Putamen (tissue), 1 donor: ENCODE data around the gene SERTAD1.

Source experiments
- DNase-seq: peaks from one replicate; pipeline ENCODE4 v3.0.0-alpha.2; 2016; ENCODE audit warnings: low spot score

The SERTAD1 gene

DNA sequence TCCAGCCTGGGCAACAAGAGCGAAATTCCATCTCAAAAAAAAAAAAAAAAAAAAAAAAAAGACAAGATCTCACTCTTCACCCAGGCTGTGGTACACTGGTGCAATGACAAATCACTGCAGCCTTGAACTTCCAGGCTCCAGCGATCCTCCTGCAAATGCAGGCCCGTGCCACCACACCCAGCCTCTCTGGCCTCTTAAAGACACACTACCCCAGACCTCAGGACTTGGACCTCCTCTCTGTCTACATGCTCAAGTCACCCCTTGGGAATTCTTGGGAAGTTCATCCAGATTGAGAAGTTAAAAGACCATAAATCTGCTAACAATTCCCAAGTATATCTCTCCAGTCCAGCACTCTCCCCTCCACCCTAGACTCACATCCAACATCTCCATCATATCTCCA lies 25.2 kb downstream of the SERTAD1 start:
- DNase-seq = no peak

DNA sequence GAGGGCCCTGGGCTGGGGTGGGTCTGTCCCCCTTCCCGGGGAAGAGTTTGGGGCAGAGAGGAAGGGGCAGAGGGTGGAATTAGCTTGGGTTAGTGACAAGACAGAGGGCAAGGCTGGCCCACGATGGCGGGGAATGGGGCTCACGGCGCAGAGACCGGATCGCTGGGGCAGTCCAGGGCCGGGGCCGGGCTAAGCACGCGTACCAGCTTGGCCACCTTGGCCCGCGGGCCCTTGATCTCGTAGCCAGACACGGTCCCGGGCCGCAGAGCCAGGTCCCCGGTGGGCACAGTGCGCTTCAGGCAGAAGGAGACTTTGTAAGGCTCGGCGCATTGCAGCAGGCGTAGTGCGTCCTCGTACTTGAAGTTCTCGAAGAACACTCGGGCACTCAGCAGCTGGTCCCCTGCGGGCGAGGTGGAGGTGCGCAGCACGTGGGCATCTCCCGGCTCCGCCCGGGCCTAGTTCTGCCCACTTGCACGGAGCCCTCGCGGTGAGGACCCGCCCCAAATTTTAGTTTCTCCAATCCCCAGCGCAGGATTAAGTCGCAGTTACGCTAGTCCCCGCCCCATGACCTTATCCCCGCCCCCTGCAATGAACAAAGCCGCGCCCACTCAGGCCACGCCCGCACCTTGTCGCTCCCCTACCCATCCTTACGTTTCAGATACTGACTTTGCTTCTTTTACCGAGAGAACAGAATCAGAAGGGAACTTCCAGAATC lies 27.2 kb downstream of the SERTAD1 start:
- DNase-seq = peak; percentile 34

DNA sequence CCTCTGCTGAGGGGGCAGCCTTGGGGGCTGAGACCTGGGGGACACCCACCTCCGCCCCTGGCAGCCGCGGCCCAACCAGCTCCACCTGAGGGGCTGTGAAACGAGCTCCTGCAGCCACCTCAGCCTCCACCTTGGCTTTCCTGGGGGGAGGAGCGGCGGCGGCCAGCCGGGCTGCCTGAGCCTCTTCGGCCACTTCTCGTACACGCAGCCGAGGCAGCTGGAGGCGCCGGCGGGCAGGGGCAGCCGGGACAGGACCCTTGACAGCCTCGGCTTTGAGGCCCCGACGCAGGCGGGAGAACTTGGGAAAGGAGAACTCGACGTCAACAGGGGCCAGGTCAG lies 28.3 kb downstream of the SERTAD1 start:
- no peak for DNase-seq

DNA sequence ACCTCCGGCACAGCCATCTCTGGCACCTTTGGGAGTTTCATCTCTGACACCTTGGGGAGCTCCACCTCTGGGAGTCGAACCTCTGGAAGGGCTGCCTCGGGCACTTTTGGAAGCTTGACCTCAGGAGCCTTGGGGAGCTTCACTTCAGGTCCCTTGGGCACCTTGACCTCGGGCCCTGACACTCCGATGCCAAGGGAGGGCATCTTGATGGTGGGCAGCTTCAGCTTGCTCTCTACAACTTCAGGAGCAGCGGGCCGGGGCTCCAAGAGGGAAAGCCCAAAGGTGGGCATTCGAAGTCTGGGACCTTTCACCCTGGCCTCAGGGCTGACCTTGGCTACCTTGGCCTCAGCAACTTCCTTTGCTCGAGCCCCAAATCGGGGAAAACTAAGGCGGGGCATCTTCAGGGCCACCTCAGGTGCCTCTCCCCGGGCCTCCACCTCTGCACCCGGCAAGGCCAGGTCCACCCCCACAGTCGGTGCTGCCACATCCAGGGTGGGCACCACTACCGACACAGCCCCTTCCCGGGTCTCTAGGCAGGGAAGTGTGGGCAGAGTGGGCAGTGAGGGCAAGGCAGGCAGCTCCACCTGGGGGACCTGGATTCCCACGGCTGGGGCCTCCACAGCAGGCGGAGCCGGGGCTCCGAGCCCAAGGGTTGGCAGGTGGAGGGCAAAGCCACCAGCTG lies 28.8 kb downstream of the SERTAD1 start:
- DNase-seq = no peak

DNA sequence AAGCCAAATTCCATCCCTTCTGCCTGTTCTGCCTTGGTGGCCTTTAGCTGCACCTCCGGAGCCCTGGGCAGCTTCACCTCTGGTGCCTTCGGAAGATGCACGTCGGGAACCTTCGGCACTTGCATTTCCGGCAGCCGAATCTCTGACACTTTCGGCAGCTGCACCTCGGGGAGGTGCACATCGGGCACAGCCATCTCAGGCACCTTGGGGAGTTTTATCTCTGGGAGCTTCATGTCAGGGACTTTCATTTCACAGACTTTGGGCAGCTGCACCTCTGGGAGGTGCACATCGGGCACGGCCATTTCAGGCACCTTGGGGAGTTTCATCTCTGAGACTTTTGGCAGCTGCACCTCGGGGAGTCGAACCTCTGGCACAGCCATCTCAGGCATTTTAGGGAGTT lies 29.8 kb downstream of the SERTAD1 start:
- DNase-seq = no peak

DNA sequence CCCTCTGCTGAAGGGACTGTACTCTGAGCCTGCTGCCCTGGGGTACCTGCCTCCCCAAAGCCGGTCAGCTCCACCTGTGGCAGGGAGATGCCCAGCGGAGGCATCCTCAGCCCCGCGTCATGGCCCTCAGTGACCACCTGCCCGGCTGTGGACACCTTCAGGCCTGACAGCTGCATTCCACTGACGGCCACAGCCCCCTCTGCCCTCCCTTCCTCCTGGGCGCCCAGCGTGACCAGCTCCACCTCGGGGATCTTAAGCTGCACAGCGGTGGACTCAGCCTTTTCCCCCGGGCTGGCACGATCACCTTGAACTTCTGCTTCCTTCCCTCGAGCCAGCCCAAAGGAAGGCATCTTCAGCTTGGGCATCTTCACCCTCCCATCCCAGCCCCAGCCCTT lies 31.0 kb downstream of the SERTAD1 start:
- no peak for DNase-seq

DNA sequence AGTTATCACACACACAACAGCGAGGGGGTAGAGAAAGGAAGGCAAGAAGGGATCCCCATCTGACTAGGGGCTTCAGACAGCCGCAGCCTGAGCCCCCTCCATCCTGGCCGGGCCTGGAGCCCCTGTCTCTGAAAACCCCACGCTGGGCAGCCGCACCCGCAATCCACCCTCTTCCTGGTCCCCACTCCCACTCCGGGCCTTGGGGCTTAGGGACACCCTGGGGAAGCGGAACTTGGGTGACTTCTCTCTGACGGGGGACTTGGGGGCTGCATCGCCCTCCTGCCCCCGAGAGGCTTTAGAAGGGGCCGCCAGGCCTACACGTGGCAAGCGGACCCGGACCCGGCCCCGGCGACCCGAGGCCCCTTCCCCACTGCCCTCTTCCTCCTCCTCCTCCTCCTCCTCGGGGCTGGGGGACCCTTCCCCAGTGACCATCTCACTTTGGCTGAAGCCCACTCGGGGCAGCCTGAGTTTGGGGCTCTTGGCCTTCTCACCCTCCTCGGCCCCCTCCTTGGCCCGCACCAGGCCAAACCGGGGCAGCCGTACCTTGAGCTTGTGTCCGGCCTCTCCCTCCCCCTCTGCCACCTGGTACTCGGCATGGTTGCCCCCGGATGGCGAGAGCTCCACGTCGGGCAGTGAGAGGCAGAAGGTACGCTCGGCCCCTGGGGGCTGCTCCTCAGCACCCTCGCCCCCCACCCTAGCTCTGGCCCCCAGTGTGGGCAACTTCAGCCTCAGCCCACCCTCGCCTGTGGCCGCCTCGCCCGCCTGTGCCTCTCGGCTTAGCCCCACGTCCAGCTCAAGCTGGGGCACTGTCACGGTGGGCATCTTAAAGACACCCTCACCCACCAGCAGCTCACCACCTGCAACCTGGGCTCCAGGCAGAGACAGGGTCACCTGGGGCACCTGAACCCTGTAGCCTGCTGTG lies 31.6 kb downstream of the SERTAD1 start:
- no peak for DNase-seq

DNA sequence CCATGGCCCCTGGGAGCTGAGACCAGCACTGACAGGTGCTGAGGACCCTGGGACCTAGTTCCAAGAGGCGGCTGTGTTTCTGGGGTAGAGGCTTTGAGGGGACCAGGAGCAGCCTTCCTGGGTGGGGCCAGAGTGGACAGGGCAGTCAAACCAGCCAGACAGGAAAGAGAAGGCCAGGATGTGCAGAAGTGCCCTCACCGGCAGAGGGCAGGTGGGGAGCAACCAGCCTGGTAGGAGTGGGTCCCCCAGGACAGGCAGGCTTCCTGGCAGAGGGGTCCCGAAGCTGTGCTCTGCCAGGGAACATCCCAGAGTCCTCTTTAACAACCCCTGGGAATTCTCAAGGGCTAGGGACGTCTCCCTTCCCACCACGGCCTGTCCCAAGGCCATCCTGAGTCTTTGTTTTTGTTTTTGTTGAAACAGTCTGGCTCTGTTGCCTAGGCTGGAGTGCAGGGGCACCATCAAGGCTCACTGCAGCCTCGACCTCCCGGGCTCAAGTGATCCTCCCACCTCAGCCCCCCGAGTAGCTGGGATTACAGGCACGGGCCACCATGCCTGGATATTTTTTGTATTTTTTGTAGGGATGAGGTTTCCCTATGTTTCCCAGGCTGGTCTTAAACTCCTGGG lies 32.8 kb downstream of the SERTAD1 start:
- DNase-seq = no peak

DNA sequence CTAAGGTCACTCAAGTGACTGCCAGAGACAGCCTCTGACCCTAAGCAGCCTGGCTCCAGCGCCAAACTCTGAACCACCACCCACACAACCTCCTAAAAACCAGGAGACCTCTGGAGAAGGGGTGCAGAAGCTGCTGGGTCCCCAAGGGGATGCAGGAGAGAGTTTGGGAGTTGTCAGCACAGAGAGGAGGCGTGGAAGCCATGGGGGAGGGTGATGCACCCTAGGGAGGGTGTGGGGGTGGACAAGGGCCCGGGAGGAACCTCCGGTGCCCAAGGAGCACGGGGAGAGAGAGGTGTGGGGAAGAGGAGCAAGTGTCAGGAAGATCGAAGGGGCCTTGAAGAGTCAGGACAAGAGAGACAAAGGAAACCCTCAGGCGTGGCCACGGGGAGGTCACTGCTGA lies 33.7 kb downstream of the SERTAD1 start:
- DNase-seq = no peak

DNA sequence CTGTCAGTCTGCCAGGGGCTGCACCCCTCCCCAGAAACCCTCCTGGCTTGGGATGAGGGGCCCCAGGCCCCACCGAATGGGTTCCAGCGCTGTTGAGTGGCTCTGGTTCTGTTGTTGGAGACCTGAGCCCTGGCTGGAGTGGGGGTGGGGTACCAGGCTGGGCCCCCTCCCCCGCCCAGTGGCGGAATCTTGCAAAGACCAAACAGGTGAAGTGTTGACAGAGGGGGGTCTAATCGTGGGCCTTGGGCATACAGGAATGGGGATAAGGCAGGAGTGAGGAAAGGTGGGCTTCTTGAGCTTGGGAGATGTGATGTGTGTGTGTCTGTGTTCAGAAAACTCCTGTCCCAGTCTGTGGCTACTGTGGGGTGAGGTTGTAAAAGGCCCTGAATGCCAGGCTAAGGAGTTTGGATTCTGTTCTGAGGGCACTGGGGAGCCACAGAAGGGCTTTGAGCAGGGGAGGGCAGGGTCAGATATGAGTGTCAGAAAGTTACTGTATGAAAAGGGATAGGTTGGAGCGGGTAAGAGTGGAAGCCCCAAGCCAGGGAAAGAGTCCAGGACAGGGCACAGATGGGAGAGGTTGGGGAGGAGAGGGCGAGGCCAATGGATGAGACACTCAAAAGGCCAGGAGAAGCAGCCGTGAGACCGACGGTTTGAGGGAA lies 35.6 kb downstream of the SERTAD1 start, which contains the start of gene HIPK4:
Gene HIPK4, minus strand, starts transcription at position 98 of the 659 bp plus-strand sequence. CDS start 279 bp downstream, outside the sequence.
- DNase-seq = no peak

DNA sequence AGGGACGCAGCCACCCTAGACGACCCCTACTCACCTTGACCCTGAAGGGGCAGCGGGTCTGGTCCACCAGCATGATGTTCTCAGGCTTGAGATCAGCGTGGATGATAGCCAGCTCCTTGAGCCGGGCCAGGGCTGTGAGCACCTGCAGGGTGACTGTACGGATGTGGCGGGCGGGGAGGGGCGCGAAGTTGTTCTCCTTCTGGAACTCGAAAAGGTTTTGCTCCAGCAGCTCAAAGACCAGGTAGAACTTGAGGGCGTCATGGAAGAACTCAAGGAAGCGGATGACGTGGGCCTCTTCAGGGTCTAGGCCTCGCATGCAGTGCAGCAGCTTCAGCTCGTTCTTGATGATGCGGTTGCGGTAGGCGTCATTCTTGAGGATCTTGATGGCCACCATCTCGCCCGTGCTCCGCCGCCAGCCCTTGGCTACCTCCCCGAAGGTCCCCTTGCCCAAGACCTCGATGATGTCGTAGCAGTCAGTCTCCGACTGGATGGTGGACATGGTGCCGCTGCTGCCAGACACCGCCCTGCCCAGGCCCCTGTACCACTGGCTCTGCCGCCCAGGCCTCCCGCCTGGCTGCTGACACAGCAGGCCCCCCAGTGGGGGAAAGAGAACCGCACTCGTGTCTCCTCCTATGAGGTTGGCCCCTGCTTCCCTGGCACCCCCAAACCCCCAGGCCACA lies 36.2 kb downstream of the SERTAD1 start:
- no peak for DNase-seq

DNA sequence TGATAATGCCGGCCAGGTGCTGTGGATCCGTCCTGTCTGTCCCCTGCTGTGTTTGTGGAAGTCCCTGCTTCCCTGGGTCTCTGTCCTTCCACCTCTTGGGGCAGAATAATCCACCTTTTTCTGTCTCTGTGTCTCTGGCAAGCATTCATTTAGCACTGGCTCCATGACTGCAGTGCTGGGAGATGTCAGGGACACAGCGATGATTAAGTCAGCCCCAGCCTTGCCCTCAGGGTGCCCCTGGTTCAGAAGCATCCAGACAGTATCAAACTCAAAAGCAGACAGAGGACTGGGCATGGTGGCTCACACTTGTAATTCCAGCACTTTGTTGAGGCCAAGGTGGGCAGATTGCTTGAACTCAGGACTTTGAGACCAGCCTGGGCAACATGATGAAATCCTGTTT lies 37.3 kb downstream of the SERTAD1 start:
- no peak for DNase-seq

DNA sequence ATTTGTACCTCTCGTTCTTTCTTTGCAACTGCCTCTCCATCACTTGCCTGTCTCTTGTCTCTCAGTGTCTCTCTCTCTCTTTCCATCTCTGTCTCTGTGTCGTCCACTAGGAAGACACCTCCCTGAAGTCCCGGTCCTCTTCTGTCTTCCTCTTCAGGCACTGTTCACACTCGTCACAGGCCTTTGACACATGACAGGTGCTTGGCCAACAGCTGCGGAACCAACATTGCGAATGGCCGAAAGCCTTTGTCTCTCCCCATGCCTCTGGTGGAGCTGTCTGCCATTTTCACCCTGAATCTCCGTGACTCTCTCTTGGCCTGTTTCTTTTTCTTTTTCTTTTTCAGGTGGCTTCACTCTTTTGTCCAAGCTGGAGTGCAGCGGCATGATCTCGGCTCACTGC lies 38.6 kb downstream of the SERTAD1 start:
- no peak for DNase-seq

DNA sequence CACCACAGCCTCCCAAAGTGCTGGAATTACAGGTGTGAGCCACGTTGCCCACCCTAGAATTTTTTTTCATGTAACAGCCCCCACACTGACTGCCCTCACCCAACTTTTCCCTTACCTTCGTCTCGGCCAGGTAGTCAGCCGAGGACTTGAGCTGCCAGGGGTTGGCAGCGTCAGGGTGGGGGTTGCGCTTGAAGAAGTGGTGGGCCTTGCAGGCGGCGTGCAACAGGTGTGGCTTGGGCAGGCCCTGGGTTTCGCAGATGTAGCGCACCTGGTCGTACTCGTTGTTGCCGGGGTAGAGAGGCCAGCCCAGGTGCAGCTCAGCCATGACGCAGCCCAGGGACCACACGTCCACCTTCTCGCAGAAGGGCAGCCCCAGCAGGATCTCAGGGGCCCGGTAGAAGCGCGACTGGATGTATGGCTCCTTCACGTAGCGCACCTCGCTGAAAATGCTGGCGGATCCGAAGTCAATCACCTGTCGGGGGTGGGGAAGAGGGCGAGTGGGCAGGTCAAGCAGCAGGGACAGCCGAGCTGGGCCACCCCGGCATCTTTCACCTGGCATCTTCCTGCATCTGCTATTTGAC lies 42.0 kb downstream of the SERTAD1 start:
- DNase-seq = no peak

DNA sequence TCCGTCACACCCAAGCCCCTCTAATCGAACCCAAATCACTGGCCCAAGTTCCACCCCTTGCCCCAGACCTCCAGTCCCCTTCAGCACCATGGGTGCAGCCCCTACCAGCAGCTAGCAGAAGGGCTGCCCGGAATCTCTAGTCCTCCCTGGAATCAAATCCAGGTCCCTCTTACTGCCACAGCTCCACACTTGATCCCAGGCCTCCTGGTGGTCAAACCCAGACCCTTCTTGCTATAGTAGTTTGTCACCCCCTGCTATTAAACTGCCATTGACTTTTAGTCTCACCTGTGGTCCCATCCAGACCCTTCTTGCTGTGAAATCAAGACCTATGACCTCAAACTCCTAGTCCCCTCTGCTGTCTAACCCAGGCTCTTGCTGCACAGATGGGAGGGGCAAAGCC lies 44.5 kb downstream of the SERTAD1 start:
- DNase-seq = no peak

DNA sequence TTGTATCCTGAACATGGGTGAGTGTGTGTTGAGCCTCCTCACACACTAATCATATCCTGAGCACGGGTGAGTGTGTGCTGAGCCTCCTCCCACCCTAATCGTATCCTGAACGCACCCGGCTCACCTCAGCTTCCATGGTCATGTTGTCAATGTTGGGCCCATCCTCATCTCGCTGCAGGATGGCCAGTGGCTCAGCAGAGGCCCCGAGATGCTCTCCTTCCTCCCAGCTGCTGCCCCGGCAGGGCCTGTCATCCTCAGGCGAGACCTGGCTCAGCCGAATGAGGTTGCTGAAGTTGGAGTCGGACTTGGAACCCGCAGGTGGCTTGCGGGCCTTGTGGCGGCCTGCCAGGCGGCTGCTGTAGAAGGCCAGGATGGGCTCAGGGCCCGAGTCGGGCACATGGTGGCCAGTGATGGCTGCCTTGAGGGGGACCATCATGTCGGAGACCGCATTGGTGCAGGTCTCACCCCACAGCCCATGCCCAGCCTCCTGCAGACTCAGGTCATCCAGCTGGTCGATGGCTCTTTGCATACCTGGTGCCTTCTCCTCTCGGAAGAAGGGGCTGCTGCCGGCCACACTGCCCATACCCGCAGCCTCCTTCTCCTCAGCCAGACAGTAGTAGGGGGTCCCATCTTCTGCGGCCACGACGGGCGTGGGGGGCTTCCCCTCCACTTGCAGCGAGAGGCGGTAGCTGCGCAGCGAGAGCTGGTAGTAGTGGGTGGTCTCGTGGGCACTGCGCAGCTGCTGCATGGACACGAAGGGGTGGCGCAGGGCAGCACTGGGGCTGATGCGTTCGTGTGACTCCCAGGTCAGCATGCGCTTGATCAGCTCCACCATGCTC lies 45.4 kb downstream of the SERTAD1 start:
- DNase-seq = no peak

DNA sequence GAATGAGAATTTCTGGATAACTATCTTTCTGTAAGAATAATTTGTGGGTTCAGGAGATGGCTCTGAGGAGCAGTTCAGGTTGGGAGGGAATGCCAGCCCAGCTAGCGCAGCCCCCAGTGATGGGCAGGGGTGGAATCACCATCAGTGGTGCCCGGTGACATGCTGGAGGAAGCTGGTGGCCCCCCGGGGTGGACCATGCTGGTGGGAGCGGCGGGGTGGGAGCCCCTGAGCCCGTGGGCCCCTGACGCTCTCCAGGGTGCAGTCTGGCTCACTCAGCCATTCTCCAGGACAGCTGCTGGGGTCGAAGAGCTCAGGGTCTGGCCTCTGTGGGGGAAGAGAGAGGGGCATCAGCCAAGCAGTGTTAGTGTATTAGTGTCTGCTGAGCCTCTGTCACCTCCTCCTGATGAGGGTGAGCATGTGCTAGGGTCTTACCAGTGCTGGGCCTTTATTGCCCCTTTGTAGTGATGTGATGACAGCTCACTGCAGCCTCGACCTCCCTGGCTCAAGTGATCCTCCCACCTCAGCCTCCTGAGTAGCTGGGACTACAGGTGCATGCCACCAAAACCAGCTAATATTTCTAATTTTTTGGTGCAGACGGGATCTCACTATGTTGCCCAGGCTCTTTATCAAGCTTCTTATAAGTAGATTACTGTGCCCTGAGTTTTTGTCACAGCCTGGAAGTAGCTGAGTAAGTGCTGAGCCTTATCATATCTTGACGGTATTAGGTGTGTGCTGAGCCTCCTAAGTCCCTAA lies 46.2 kb downstream of the SERTAD1 start:
- no peak for DNase-seq

DNA sequence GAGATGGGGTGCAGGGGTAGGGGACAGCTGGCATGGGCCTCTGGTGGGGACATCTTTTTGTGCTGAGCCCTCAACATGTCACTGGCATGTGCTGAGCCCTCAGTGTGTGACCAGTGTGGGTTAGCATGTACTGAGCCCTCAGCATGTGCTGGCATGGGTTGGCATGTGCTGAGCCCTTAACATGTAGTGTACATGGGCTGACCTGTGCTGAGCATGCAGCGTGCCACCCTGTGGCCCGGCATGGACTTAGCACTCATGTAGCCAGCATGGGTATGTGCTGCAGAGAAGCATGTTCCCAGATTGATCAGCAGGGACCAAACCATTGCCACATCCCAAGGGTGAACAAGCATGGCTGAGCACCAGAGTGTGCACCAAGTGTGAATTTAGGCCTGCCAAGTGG lies 47.3 kb downstream of the SERTAD1 start:
- no peak for DNase-seq

DNA sequence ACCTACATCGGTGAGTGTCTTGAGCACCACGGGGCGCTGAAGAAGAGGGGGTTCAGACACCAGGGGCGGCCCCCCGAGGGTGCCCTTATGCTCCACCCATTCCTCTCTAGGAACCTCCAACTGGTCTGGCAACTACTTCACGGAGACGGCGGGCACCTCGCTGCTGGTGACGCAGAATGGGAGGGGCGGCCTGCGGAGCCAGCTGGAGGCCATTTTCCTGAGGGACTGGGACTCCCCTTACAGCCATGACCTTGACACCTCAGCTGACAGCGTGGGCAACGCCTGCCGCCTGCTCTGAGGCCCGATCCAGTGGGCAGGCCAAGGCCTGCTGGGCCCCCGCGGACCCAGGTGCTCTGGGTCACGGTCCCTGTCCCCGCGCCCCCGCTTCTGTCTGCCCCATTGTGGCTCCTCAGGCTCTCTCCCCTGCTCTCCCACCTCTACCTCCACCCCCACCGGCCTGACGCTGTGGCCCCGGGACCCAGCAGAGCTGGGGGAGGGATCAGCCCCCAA lies 47.9 kb downstream of the SERTAD1 start:
- DNase-seq = no peak
